Trophoblast cell (in vitro differentiated cells and primary cell): ENCODE measurements around the gene PPP1R15A.

ENCODE experiments used
- DNase-seq, 2 donors: peaks; one replicate each; pipeline ENCODE4 v3.0.0-alpha.2; 2016
- H2AFZ ChIP-seq: 2 replicates; pipeline ENCODE4 v1.6.1; 2013; ENCODE audit warnings: low read length, moderate library complexity, mild to moderate bottlenecking; ENCODE audit not compliant: insufficient read depth, poor library complexity
- H2AK5ac ChIP-seq: 2 replicates; pipeline ENCODE4 v1.6.1; 2013; ENCODE audit warnings: mild to moderate bottlenecking, low read length
- H2BK120ac ChIP-seq: 2 replicates; pipeline ENCODE4 v1.6.1; 2013; ENCODE audit warnings: low read length, mild to moderate bottlenecking, moderate library complexity; ENCODE audit not compliant: insufficient read depth, poor library complexity
- H2BK12ac ChIP-seq: 2 replicates; pipeline ENCODE4 v1.6.1; 2013; ENCODE audit warnings: mild to moderate bottlenecking, low read length, moderate library complexity
- H2BK5ac ChIP-seq: 2 replicates; pipeline ENCODE4 v1.6.1; 2013; ENCODE audit warnings: low read length, low read depth, moderate library complexity, mild to moderate bottlenecking; ENCODE audit not compliant: poor library complexity
- H3K14ac ChIP-seq: 2 replicates; pipeline ENCODE4 v1.6.1; 2013; ENCODE audit warnings: mild to moderate bottlenecking, low read length
- H3K18ac ChIP-seq: 2 replicates; pipeline ENCODE4 v1.6.1; 2013; ENCODE audit warnings: mild to moderate bottlenecking, low read length
- H3K23ac ChIP-seq: 2 replicates; pipeline ENCODE4 v1.6.1; 2013; ENCODE audit warnings: low read length
- H3K27ac ChIP-seq: 2 replicates; pipeline ENCODE4 v1.5.1; 2013; ENCODE audit warnings: low read depth, mild to moderate bottlenecking, inconsistent platforms, low read length, moderate library complexity
- H3K27me3 ChIP-seq: 2 replicates; pipeline ENCODE4 v1.6.1; 2013; ENCODE audit warnings: inconsistent platforms, mild to moderate bottlenecking, low read length, moderate library complexity; ENCODE audit not compliant: insufficient read depth
- H3K36me3 ChIP-seq, 2 experiments: 1 replicate in 1 of 2; 2 replicates in 1 of 2; pipeline ENCODE4 v1.6.1; 2013; ENCODE audit warnings: low read length in 2 of 2, mild to moderate bottlenecking in 2 of 2, moderate library complexity in 1 of 2; ENCODE audit not compliant: insufficient read depth in 2 of 2, control insufficient read depth in 1 of 2
- H3K4ac ChIP-seq: 2 replicates; pipeline ENCODE4 v1.6.1; 2013; ENCODE audit warnings: low read depth, mild to moderate bottlenecking, low read length, moderate library complexity
- H3K4me1 ChIP-seq, 2 experiments: 1 replicate in 1 of 2; 2 replicates in 1 of 2; pipeline ENCODE4 v1.6.1; 2013; ENCODE audit warnings: low read length in 2 of 2, mild to moderate bottlenecking in 2 of 2, moderate library complexity in 1 of 2; ENCODE audit not compliant: insufficient read depth in 2 of 2, control insufficient read depth in 1 of 2
- H3K4me2 ChIP-seq: 2 replicates; pipeline ENCODE4 v1.6.1; 2013; ENCODE audit warnings: inconsistent platforms, mild to moderate bottlenecking, low read length, moderate library complexity
- H3K4me3 ChIP-seq: 2 replicates; pipeline ENCODE4 v1.5.1; 2013; ENCODE audit warnings: mild to moderate bottlenecking, low read depth, low read length, inconsistent platforms
- H3K79me1 ChIP-seq: one replicate; pipeline ENCODE4 v1.6.1; 2013; ENCODE audit warnings: low read length
- H3K79me2 ChIP-seq: 2 replicates; pipeline ENCODE4 v1.6.1; 2013; ENCODE audit warnings: low read length, mild to moderate bottlenecking; ENCODE audit not compliant: control insufficient read depth, insufficient read depth, poor library complexity
- H3K9ac ChIP-seq: 2 replicates; pipeline ENCODE4 v1.6.1; 2013; ENCODE audit warnings: mild to moderate bottlenecking, low read length
- H3K9me3 ChIP-seq: 2 replicates; pipeline ENCODE4 v1.6.1; 2013; ENCODE audit warnings: low read depth, mild to moderate bottlenecking, control low read depth, inconsistent platforms, low read length; ENCODE audit not compliant: insufficient read depth
- H4K12ac ChIP-seq: 2 replicates; pipeline ENCODE4 v1.6.1; 2013; ENCODE audit warnings: low read depth, mild to moderate bottlenecking, low read length, moderate library complexity
- H4K8ac ChIP-seq: 2 replicates; pipeline ENCODE4 v1.6.1; 2013; ENCODE audit warnings: low read depth, mild to moderate bottlenecking, low read length, moderate library complexity
- H4K91ac ChIP-seq: one replicate; pipeline ENCODE4 v1.6.1; 2013; ENCODE audit warnings: low read depth, mild to moderate bottlenecking, low read length, moderate library complexity
- WGBS: extraction: QIAGEN DNeasy Blood & Tissue Kit; methylation state at CpG from one replicate; pipeline ENCODE4 v1.1.7; 2013; ENCODE audit warnings: missing lambda C conversion rate; ENCODE audit not compliant: insufficient read length, insufficient coverage; ENCODE audit errors: extremely low coverage; 5-methylcytosine and 5-hydroxymethylcytosine counted together

Gene PPP1R15A

DNA sequence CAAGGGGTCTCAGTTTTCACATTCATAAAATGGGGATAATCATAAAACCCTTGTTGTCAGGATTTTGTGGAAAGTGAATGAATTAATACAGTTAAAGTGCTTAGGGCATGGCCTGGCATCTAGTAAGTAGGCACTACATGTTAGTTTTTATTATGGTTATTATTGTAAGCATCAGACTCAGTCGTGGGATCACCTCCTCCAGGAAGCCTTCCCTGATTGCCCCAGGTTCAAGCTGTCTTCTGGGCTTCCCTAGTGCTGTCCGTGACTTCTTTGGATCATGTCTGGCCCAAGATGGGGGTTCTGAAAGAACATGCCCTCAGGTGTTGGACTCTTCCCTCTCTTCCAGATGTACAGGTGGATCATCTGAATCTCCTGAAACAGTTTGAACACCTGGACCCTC lies 38.6 kb downstream of the PPP1R15A start:
- WGBS = no CpG with 5 or more reads among the region's 2 CpGs
- no peak for DNase-seq
- Histone ChIP-seq H3K4me3 (no peak overlapping the region), H3K79me1 (no peaks in the 10 kb centered on the region), H4K91ac (no peak overlapping the region), H3K18ac (no peak overlapping the region), H3K36me3 (peaks cover 50 to 52% of the 10 kb centered on the region in 2 experiments), H3K14ac (no peak overlapping the region), H2BK120ac (no peak overlapping the region), H2AK5ac (no peak overlapping the region), H3K27ac (no peak overlapping the region), H3K4me1 (peaks cover 0 to 4% of the 10 kb centered on the region in 2 experiments), H3K9ac (no peak overlapping the region), H2AFZ (no peak overlapping the region), H4K12ac (no peak overlapping the region), H3K9me3 (no peaks in the 10 kb centered on the region), H3K27me3 (no peaks in the 10 kb centered on the region), H3K4ac (no peak overlapping the region), H3K4me2 (no peak overlapping the region), H3K79me2 (no peaks in the 10 kb centered on the region), H4K8ac (no peak overlapping the region), H3K23ac (no peak overlapping the region), H2BK12ac (no peak overlapping the region), H2BK5ac (no peak overlapping the region)

DNA sequence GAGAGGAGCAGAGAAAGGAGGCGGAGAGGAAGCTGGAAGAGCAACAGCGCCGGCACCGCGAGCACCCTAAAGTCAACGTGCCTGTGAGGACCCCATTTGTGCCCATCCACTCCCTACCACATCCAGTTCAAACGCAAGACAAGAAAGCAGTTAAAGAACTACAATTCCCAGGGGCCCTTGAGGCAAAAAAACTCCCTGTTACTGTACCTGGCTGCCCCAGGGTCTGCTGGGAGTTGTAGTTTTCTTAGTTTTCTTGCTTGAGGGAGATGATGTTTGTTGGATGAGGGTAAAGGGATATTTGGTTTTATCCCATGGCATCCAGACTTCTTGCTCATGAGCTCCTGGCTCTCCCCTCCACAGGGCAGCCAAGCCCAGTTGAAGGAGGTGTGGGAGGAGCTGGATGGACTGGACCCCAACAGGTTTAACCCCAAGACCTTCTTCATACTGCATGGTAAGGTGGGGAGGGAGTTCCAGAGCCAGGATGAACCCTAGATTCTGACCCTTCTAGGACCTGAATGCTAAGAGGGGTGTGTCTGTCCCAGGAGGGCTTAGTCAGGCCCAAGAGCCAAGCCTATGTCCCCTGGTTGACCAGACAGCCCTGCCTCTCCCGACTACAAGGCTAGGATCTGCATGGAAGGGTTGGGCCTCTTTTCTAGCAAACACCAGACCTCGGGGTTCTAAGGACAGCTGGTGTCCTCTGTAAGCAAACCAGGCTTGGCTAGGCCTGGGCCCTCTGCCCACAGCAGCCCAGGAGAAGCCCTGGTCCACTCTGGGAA lies 41.1 kb downstream of the PPP1R15A start:
- H3K14ac ChIP-seq = no peak overlapping the region
- no peak overlapping the region for H3K9ac ChIP-seq
- H2AFZ ChIP-seq = no peak overlapping the region
- H3K27ac ChIP-seq = no peak overlapping the region
- H3K23ac ChIP-seq = no peak overlapping the region
- no peaks in the 10 kb centered on the region for H3K9me3 ChIP-seq
- peak overlapping the region; percentile 4 for H4K12ac ChIP-seq
- peak; percentile 55 to 76 for DNase-seq
- H3K36me3 ChIP-seq = peaks cover 52 to 58% of the 10 kb centered on the region in 2 experiments
- H2AK5ac ChIP-seq = no peak overlapping the region
- no peaks in the 10 kb centered on the region for H3K79me2 ChIP-seq
- no peak overlapping the region for H3K4ac ChIP-seq
- no peaks in the 10 kb centered on the region for H3K79me1 ChIP-seq
- H3K18ac ChIP-seq = no peak overlapping the region
- H2BK5ac ChIP-seq = no peak overlapping the region
- no peak overlapping the region for H3K4me3 ChIP-seq
- H4K91ac ChIP-seq = no peak overlapping the region
- H4K8ac ChIP-seq = peak overlapping the region; percentile 40
- H3K4me1 ChIP-seq = peaks cover 0 to 4% of the 10 kb centered on the region in 2 experiments
- H3K4me2 ChIP-seq = no peak overlapping the region
- H2BK120ac ChIP-seq = no peak overlapping the region
- H2BK12ac ChIP-seq = peak overlapping the region; percentile 24
- H3K27me3 ChIP-seq = no peaks in the 10 kb centered on the region
- WGBS = no CpG with 5 or more reads among the region's 9 CpGs

- Histone ChIP-seq H3K4me2 (no peak overlapping the region), H3K4ac (no peak overlapping the region), H3K27ac (no peak overlapping the region), H3K79me2 (no peaks in the 10 kb centered on the region), H2AK5ac (no peak overlapping the region), H2BK5ac (no peak overlapping the region), H2AFZ (no peak overlapping the region), H3K9ac (no peak overlapping the region), H3K36me3 (peaks cover 54 to 59% of the 10 kb centered on the region in 2 experiments), H3K14ac (no peak overlapping the region), H2BK12ac (no peak overlapping the region), H3K27me3 (no peaks in the 10 kb centered on the region), H3K79me1 (no peaks in the 10 kb centered on the region), H3K4me1 (peaks cover 0 to 4% of the 10 kb centered on the region in 2 experiments), H3K4me3 (no peak overlapping the region), H2BK120ac (no peak overlapping the region), H3K18ac (no peak overlapping the region), H4K91ac (no peak overlapping the region), H3K9me3 (no peaks in the 10 kb centered on the region), H3K23ac (no peak overlapping the region), H4K12ac (no peak overlapping the region), H4K8ac (no peak overlapping the region)
- WGBS = no CpG with 5 or more reads among the region's 8 CpGs
- peak; percentile 84 to 92 for DNase-seq
Measured at GRCh38 chr19:48914181-48914580, 42.0 kb downstream of the PPP1R15A start.

- no peaks in the 10 kb centered on the region for H3K27me3 ChIP-seq
- H4K12ac ChIP-seq = no peak overlapping the region
- H3K4me2 ChIP-seq = no peak overlapping the region
- H2AFZ ChIP-seq = no peak overlapping the region
- H2BK12ac ChIP-seq = no peak overlapping the region
- peaks cover 0 to 4% of the 10 kb centered on the region in 2 experiments for H3K4me1 ChIP-seq
- H3K4ac ChIP-seq = no peak overlapping the region
- H3K14ac ChIP-seq = no peak overlapping the region
- no CpG with 5 or more reads among the region's 8 CpGs for WGBS
- H4K91ac ChIP-seq = no peak overlapping the region
- no peak overlapping the region for H2AK5ac ChIP-seq
- no peaks in the 10 kb centered on the region for H3K79me1 ChIP-seq
- no peaks in the 10 kb centered on the region for H3K9me3 ChIP-seq
- no peak overlapping the region for H3K27ac ChIP-seq
- no peaks in the 10 kb centered on the region for H3K79me2 ChIP-seq
- no peak overlapping the region for H2BK5ac ChIP-seq
- no peak overlapping the region for H3K9ac ChIP-seq
- DNase-seq = no peak
- H4K8ac ChIP-seq = no peak overlapping the region
- H2BK120ac ChIP-seq = no peak overlapping the region
- peaks cover 53 to 60% of the 10 kb centered on the region in 2 experiments for H3K36me3 ChIP-seq
- H3K18ac ChIP-seq = no peak overlapping the region
- no peak overlapping the region for H3K23ac ChIP-seq
- no peak overlapping the region for H3K4me3 ChIP-seq
Measured at GRCh38 chr19:48915757-48916156, 43.5 kb downstream of the PPP1R15A start.
